CD14-positive monocyte (primary cell): Measurements from ENCODE around the gene MDK. TPM values are rescaled to one million over a fixed set of nuclear protein-coding genes. Genes with fewer than 3 reads are reported as not detected.

Experiments
- DNase-seq, 3 donors: peaks; one replicate each; pipeline ENCODE4 v3.0.0-alpha.2; 2011 to 2022
- H2AFZ ChIP-seq: 2 replicates; pipeline ENCODE4 v1.6.0; 2012; ENCODE audit warnings: mild to moderate bottlenecking, low read depth, low read length, inconsistent platforms; ENCODE audit not compliant: insufficient read depth, poor library complexity, severe bottlenecking
- H3K27ac ChIP-seq, 2 donors: 1 replicate in 1 of 2; 2 replicates in 1 of 2; pipeline ENCODE4 v1.5.1; 2012 to 2013; ENCODE audit warnings: low read length in 2 of 2, control low read depth in 1 of 2, inconsistent platforms in 1 of 2, low read depth in 1 of 2, mild to moderate bottlenecking in 1 of 2
- H3K27me3 ChIP-seq, 2 donors: one replicate each; pipeline versions ENCODE4 v1.6.0 to v1.6.1; 2011 to 2013; ENCODE audit warnings: low read length in 2 of 2; ENCODE audit not compliant: control insufficient read depth in 2 of 2, insufficient read depth in 2 of 2
- H3K36me3 ChIP-seq, 2 donors: replicated peaks in 1 of 2; 1 replicate in 1 of 2; 2 replicates in 1 of 2; pipeline versions ENCODE4 v1.5.1 to v1.6.1; 2012 to 2013; ENCODE audit warnings: low read length in 2 of 2, control low read depth in 1 of 2, inconsistent platforms in 1 of 2, mild to moderate bottlenecking in 1 of 2; ENCODE audit not compliant: insufficient read depth in 2 of 2, control insufficient read depth in 1 of 2
- H3K4me1 ChIP-seq, 2 donors: 1 replicate in 1 of 2; 2 replicates in 1 of 2; pipeline versions ENCODE4 v1.5.1 to v1.6.1; 2012 to 2013; ENCODE audit warnings: low read length in 2 of 2, control low read depth in 1 of 2, inconsistent platforms in 1 of 2, mild to moderate bottlenecking in 1 of 2, moderate library complexity in 1 of 2; ENCODE audit not compliant: insufficient read depth in 2 of 2, control insufficient read depth in 1 of 2
- H3K4me2 ChIP-seq: replicated peaks from 2 replicates; pipeline ENCODE3; 2012; ENCODE audit warnings: low read length, moderate library complexity, mild to moderate bottlenecking; ENCODE audit not compliant: poor library complexity, severe bottlenecking; ENCODE audit errors: extremely low read depth
- H3K4me3 ChIP-seq, 3 experiments: fragments of 200-600 bp in 1 of 3; sonication (generic) in 1 of 3; replicated peaks in 1 of 3; 1 replicate in 2 of 3; 2 replicates in 1 of 3; pipeline ENCODE4 v1.5.1; 2011 to 2013; ENCODE audit warnings: low read length in 3 of 3, mild to moderate bottlenecking in 3 of 3, control low read depth in 2 of 3, low read depth in 2 of 3, inconsistent platforms in 1 of 3, moderate library complexity in 1 of 3
- H3K79me2 ChIP-seq: 2 replicates; pipeline ENCODE4 v1.6.0; 2012; ENCODE audit warnings: mild to moderate bottlenecking, control low read depth, inconsistent platforms, low read length, moderate library complexity; ENCODE audit not compliant: insufficient read depth
- H3K9ac ChIP-seq: 2 replicates; pipeline ENCODE4 v1.6.0; 2017; ENCODE audit warnings: low read length, mild to moderate bottlenecking; ENCODE audit not compliant: insufficient read depth, poor library complexity, severe bottlenecking
- H3K9me3 ChIP-seq, 2 donors: replicated peaks in 1 of 2; 1 replicate in 1 of 2; 2 replicates in 1 of 2; pipeline versions ENCODE4 v1.5.1 to v1.6.1; 2012 to 2013; ENCODE audit warnings: low read length in 2 of 2, control low read depth in 1 of 2; ENCODE audit not compliant: control insufficient read depth in 1 of 2, insufficient read depth in 1 of 2
- H4K20me1 ChIP-seq: 2 replicates; pipeline ENCODE4 v1.6.0; 2012; ENCODE audit warnings: mild to moderate bottlenecking, low read length, control low read depth, moderate library complexity; ENCODE audit not compliant: insufficient read depth
- H3K27ac Mint-ChIP-seq, 7 donors: one replicate each; pipeline ENCODE4 v1.8.0; 2020; ENCODE audit warnings: mild to moderate bottlenecking in 7 of 7, mixed read lengths in 7 of 7, moderate library complexity in 6 of 7, inconsistent platforms in 2 of 7
- H3K27me3 Mint-ChIP-seq, 3 donors: one replicate each; pipeline ENCODE4 v1.8.0; 2021 to 2022; ENCODE audit warnings: low read depth in 3 of 3, mild to moderate bottlenecking in 3 of 3, mixed read lengths in 3 of 3, moderate library complexity in 3 of 3, inconsistent platforms in 1 of 3
- H3K36me3 Mint-ChIP-seq, 2 donors: one replicate each; pipeline ENCODE4 v1.8.0; 2020; ENCODE audit warnings: mixed read lengths in 2 of 2, inconsistent platforms in 1 of 2, mild to moderate bottlenecking in 1 of 2
- H3K4me1 Mint-ChIP-seq: one replicate; pipeline ENCODE4 v1.8.0; 2020; ENCODE audit warnings: mild to moderate bottlenecking, mixed read lengths
- H3K4me3 Mint-ChIP-seq, 2 donors: one replicate each; pipeline ENCODE4 v1.8.0; 2020; ENCODE audit warnings: mild to moderate bottlenecking in 2 of 2, mixed read lengths in 2 of 2, moderate library complexity in 1 of 2
- H3K9me3 Mint-ChIP-seq, 7 donors: one replicate each; pipeline ENCODE4 v1.8.0; 2020 to 2022; ENCODE audit warnings: mixed read lengths in 7 of 7, mild to moderate bottlenecking in 6 of 7, moderate library complexity in 6 of 7, inconsistent platforms in 2 of 7
- CTCF ChIP-seq: fragments of 200-600 bp; IDR thresholded peaks from one replicate; pipeline ENCODE4 v1.8.0; 2022; ENCODE audit warnings: antibody characterized with exemption, mild to moderate bottlenecking
- WGBS: methylation state at CpG from one replicate; pipeline ENCODE4 v1.1.5; 2013; ENCODE audit warnings: missing lambda C conversion rate; ENCODE audit not compliant: insufficient coverage; 5-methylcytosine and 5-hydroxymethylcytosine counted together
- intact Hi-C, 2 donors: fragments of 100-400 bp; cut with micrococcal nuclease; formaldehyde crosslinking; loops; one replicate each; pipeline versions ENCODE4 v1.15.0 to v1.15.1; 2023
- polyA plus RNA-seq, 3 donors: library from polyadenylated mRNA; depleted of rRNA in 1 of 3; unstranded in 2 of 3; stranded (reverse) in 1 of 3; fragments of 300-500 nt in 2 of 3; fragments of >200 nt in 1 of 3; fragmentation: Illumina TruSeq in 2 of 3; gene quantifications; 1 replicate in 2 of 3; 2 replicates in 1 of 3; pipeline ENCODE4 v1.2.3, GENCODE V29; 2012 to 2021

Gene MDK
- polyA plus RNA-seq, 3 donors: 2.8 TPM; not detected in 2

GRCh38 chr11:46410021-46410420, 28.6 kb downstream of the MDK start:
- Histone ChIP-seq H3K4me1 (no peaks in the 10 kb centered on the region), H4K20me1 (no peaks in the 10 kb centered on the region), H3K9me3 (no peaks in the 10 kb centered on the region), H3K27ac (no peak overlapping the region), H2AFZ (no peak overlapping the region), H3K27me3 (no peaks in the 10 kb centered on the region), H3K36me3 (peaks cover 49 to 75% of the 10 kb centered on the region in 2 donors), H3K4me2 (no peak overlapping the region), H3K9ac (no peak overlapping the region), H3K4me3 (no peak overlapping the region), H3K79me2 (no peaks in the 10 kb centered on the region)
- Mint-ChIP-seq H3K4me1 (no peaks in the 10 kb centered on the region), H3K9me3 (no peaks in the 10 kb centered on the region), H3K4me3 (no peak overlapping the region), H3K27me3 (no peaks in the 10 kb centered on the region), H3K27ac (peak overlapping the region in 1 of 7 donors; percentile 30), H3K36me3 (peaks cover 60 to 72% of the 10 kb centered on the region in 2 donors)
- no CpG with 5 or more reads among the region's 5 CpGs for WGBS
- no peak for TF ChIP-seq CTCF
- intact Hi-C loops: no loop called here
- no peak for DNase-seq

DNA sequence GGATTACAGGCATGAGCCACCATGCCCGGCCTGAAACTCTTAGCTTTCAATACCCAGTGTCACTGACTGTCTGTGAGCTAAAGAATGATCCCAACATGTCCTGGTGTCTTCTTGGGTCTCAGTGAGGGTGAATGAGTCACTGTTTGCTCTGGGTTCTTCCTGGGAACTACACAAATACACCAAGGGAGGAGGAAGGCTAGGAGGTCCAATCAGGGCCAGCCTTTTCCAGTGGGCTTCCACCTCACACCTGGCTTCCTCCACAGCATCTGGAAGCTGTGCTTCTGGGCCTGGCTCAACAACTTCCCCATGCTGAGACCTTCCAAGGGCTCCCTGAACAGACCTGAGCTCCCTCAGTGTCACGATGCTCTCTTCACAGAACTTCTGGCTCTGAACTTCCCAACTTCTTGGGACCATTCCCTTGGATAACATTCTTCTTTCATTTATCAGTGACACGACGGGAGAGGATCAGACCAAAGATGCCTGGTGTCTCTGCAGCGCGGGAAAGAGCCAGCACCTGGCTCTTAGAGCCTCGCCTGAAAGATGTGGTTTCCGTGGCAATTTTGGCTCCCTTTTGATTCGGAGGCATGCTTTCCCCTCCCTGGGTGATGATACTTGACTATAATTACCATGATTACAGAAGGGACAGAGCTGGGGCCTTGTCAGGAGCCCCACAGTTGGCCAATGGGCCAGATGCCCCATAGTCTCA, 32.4 kb downstream of the MDK start:
- Histone ChIP-seq H3K27ac (no peak overlapping the region), H3K4me1 (no peaks in the 10 kb centered on the region), H3K36me3 (peaks cover 53 to 78% of the 10 kb centered on the region in 2 donors), H3K4me2 (no peak overlapping the region), H2AFZ (no peak overlapping the region), H4K20me1 (no peaks in the 10 kb centered on the region), H3K9me3 (no peaks in the 10 kb centered on the region), H3K79me2 (no peaks in the 10 kb centered on the region), H3K9ac (no peak overlapping the region), H3K27me3 (no peaks in the 10 kb centered on the region), H3K4me3 (no peak overlapping the region)
- H3K36me3 Mint-ChIP-seq: peaks cover 63 to 74% of the 10 kb centered on the region in 2 donors
- intact Hi-C loops: no loop called here
- no peaks in the 10 kb centered on the region for H3K27me3 Mint-ChIP-seq
- no peak overlapping the region for H3K4me3 Mint-ChIP-seq
- H3K27ac Mint-ChIP-seq: no peak overlapping the region
- 96% methylated on average over 8 of the region's 9 CpGs for WGBS
- no peaks in the 10 kb centered on the region for H3K9me3 Mint-ChIP-seq
- H3K4me1 Mint-ChIP-seq: no peaks in the 10 kb centered on the region
- no peak for TF ChIP-seq CTCF
- no peak for DNase-seq
